ENCODE results near the gene DSCAM. TPM values are rescaled to one million over a fixed set of nuclear protein-coding genes. Genes with fewer than 3 reads are reported as not detected.

DSCAM gene
- total RNA-seq, 2 donors from 2014 or later = not detected

- intact Hi-C loops (cut with DNase I) = no loop called here
- DNase-seq (no peak), ATAC-seq (no peak)
These were observed 123.6 kb downstream of the DSCAM start for GRCh38 chr21:40723317-40723716.

GRCh38 chr21:40719615-40720014 is 127.3 kb downstream of the DSCAM start:
- DNase-seq (no peak), ATAC-seq (no peak)
- intact Hi-C loops (cut with DNase I) = no loop called here

GRCh38 chr21:40717028-40717427 is 129.9 kb downstream of the DSCAM start:
- DNase-seq (no peak), ATAC-seq (no peak)
- intact Hi-C loops (cut with DNase I) = no loop called here

GRCh38 chr21:40714536-40714935 is 132.4 kb downstream of the DSCAM start:
- intact Hi-C loops (cut with DNase I) = no loop called here
- DNase-seq = no peak
- ATAC-seq = no peak

- no peak for DNase-seq
- ATAC-seq = no peak
- intact Hi-C loops (cut with DNase I) = no loop called here
These were observed 139.2 kb downstream of the DSCAM start for GRCh38 chr21:40707656-40708244.

- no peak for DNase-seq
- no peak for ATAC-seq
These were observed 139.9 kb downstream of the DSCAM start for GRCh38 chr21:40706806-40707655.

GRCh38 chr21:40706176-40706575 is 140.8 kb downstream of the DSCAM start:
- intact Hi-C loops (cut with DNase I) = no loop called here
- ATAC-seq (no peak), DNase-seq (no peak)

More at GRCh38 chr21:40706806-40707655, 139.9 kb downstream of the DSCAM start:
- intact Hi-C loops (cut with DNase I) = no loop called here

- intact Hi-C loops (cut with DNase I) = no loop called here
These were observed 142.8 kb downstream of the DSCAM start for GRCh38 chr21:40704141-40704540.

GRCh38 chr21:40699366-40699765 is 147.6 kb downstream of the DSCAM start:
- no peak for ATAC-seq
- intact Hi-C loops (cut with DNase I) = no loop called here
- no peak for DNase-seq

More at GRCh38 chr21:40704141-40704540, 142.8 kb downstream of the DSCAM start:
- ATAC-seq (no peak), DNase-seq (no peak)

- intact Hi-C loops (cut with DNase I) = no loop called here
- ATAC-seq = no peak
These were observed 150.7 kb downstream of the DSCAM start for GRCh38 chr21:40696246-40696645.

GRCh38 chr21:40689840-40690360 is 157.1 kb downstream of the DSCAM start:
- no peak for ATAC-seq
- no peak for DNase-seq
- intact Hi-C loops (cut with DNase I) = no loop called here

More at GRCh38 chr21:40696246-40696645, 150.7 kb downstream of the DSCAM start:
- DNase-seq = no peak

GRCh38 chr21:40689217-40689616 is 157.7 kb downstream of the DSCAM start:
- intact Hi-C loops (cut with DNase I) = no loop called here
- DNase-seq (no peak), ATAC-seq (no peak)

GRCh38 chr21:40688106-40688864 is 158.7 kb downstream of the DSCAM start:
- DNase-seq (no peak), ATAC-seq (no peak)
- intact Hi-C loops (cut with DNase I) = no loop called here

GRCh38 chr21:40687625-40688024 is 159.3 kb downstream of the DSCAM start:
- DNase-seq (no peak), ATAC-seq (no peak)
- intact Hi-C loops (cut with DNase I) = no loop called here

- no peak for DNase-seq
- intact Hi-C loops (cut with DNase I) = no loop called here
- ATAC-seq = no peak
These were observed 160.4 kb downstream of the DSCAM start for GRCh38 chr21:40686526-40686925.

- no peak for DNase-seq
- no peak for ATAC-seq
- intact Hi-C loops (cut with DNase I) = no loop called here
These were observed 161.8 kb downstream of the DSCAM start for GRCh38 chr21:40685141-40685540.

GRCh38 chr21:40684726-40685125 is 162.2 kb downstream of the DSCAM start:
- DNase-seq (no peak), ATAC-seq (no peak)
- intact Hi-C loops (cut with DNase I) = no loop called here

GRCh38 chr21:40683349-40683748 is 163.6 kb downstream of the DSCAM start:
- intact Hi-C loops (cut with DNase I) = no loop called here
- no peak for ATAC-seq

GRCh38 chr21:40681164-40681859 is 165.6 kb downstream of the DSCAM start:
- no peak for DNase-seq
- ATAC-seq = no peak

More at GRCh38 chr21:40683349-40683748, 163.6 kb downstream of the DSCAM start:
- DNase-seq = no peak

More at GRCh38 chr21:40681164-40681859, 165.6 kb downstream of the DSCAM start:
- intact Hi-C loops (cut with DNase I) = no loop called here

Measured in left cardiac atrium (tissue), 4 donors.